HepG2 (cell line): ENCODE data around the gene HAPLN3. TPM values are rescaled to one million over a fixed set of nuclear protein-coding genes. Genes with fewer than 3 reads are reported as not detected.

Experiments
- ATAC-seq: fragments of 200-7000 bp; cut with Tn5 transposase; 3 replicates; pipeline ENCODE4 v1.9.1; 2020; ENCODE audit warnings: mild to moderate bottlenecking, moderate library complexity
- BruUV-seq: library from RNA; stranded (reverse); fragments of 400-500 nt; replicated peaks from 2 replicates; lab custom pipeline; 2021; lab: Mats Ljungman, UMichigan
- CTCF ChIA-PET: fragments of 300-600 bp; formaldehyde crosslinking; extraction: SDS; loops from one replicate; lab custom pipeline; 2021; ENCODE audit warnings: low total read pairs, inconsistent platforms, low intra/inter-chr PET ratio; lab: Yijun Ruan, JAX
- POLR2A ChIA-PET: fragments of 350-600 bp; sonication (Branson Sonifier 250); formaldehyde crosslinking; loops from one replicate; lab custom pipeline; 2020; ENCODE audit warnings: antibody characterized with exemption, inconsistent platforms; lab: Yijun Ruan, JAX
- DNase-seq: peaks from one replicate; pipeline ENCODE4 v3.0.0-alpha.2; 2015; ENCODE audit warnings: low spot score
- FAIRE-seq: peaks from 3 replicates; lab custom pipeline; 2011; peaks lifted over from hg19 to GRCh38; lab: Jason Lieb, UNC
- H2AFZ ChIP-seq: one replicate; pipeline ENCODE4 v1.6.1; 2011; ENCODE audit warnings: low read length, inconsistent platforms
- H3K27ac ChIP-seq: fragments of 300-600 bp; 3 replicates; pipeline ENCODE4 v1.8.0; 2011; ENCODE audit warnings: mixed run types, mild to moderate bottlenecking, mixed read lengths, low read length, inconsistent platforms; ENCODE audit not compliant: insufficient read depth; ENCODE audit errors: extremely low read length
- H3K27me3 ChIP-seq, 2 experiments: fragments of 200-600 bp in 1 of 2; 2 replicates in 1 of 2; 3 replicates in 1 of 2; pipeline versions ENCODE4 v1.6.0 to v1.8.0; 2011; ENCODE audit warnings: low read length in 2 of 2, mild to moderate bottlenecking in 2 of 2, moderate library complexity in 2 of 2, inconsistent platforms in 1 of 2; ENCODE audit not compliant: insufficient read depth in 2 of 2, control insufficient read depth in 1 of 2
- H3K36me3 ChIP-seq, 2 experiments: fragments of 200-600 bp in 1 of 2; replicated peaks in 1 of 2; 2 replicates in 1 of 2; 3 replicates in 1 of 2; pipeline versions ENCODE4 v1.5.1 to v1.8.0; 2011; ENCODE audit warnings: low read length in 2 of 2, inconsistent platforms in 1 of 2; ENCODE audit not compliant: insufficient read depth in 2 of 2, control insufficient read depth in 1 of 2
- H3K4me1 ChIP-seq: 2 replicates; pipeline ENCODE4 v1.5.1; 2012; ENCODE audit warnings: low read length, inconsistent platforms; ENCODE audit not compliant: insufficient read depth
- H3K4me2 ChIP-seq: 2 replicates; pipeline ENCODE4 v1.6.0; 2011; ENCODE audit warnings: low read depth, low read length, inconsistent platforms
- H3K4me3 ChIP-seq, 3 experiments: fragments of 200-600 bp in 1 of 3; sonication (generic), shearing (Covaris generic) in 1 of 3; replicated peaks in 1 of 3; 2 replicates each; pipeline ENCODE4 v1.5.1; 2011 to 2016; ENCODE audit warnings: low read length in 3 of 3, inconsistent platforms in 2 of 3, low read depth in 2 of 3, mild to moderate bottlenecking in 2 of 3, control low read depth in 1 of 3, mixed read lengths in 1 of 3; ENCODE audit not compliant: insufficient read depth in 1 of 3
- H3K79me2 ChIP-seq: one replicate; pipeline ENCODE4 v1.6.1; 2011; ENCODE audit warnings: low read length, inconsistent platforms; ENCODE audit not compliant: insufficient read depth
- H3K9ac ChIP-seq: 2 replicates; pipeline ENCODE4 v1.6.0; 2011; ENCODE audit warnings: mild to moderate bottlenecking, low read depth, low read length, inconsistent platforms; ENCODE audit not compliant: insufficient read depth
- H3K9me3 ChIP-seq: 2 replicates; pipeline ENCODE4 v1.5.1; 2012; ENCODE audit warnings: mild to moderate bottlenecking, low read length
- H4K20me1 ChIP-seq: 2 replicates; pipeline ENCODE4 v1.6.0; 2011; ENCODE audit warnings: inconsistent platforms, mild to moderate bottlenecking, low read length, moderate library complexity; ENCODE audit not compliant: insufficient read depth
- HNF4G ChIP-seq, 2 experiments: sonication (generic) in 1 of 2; formaldehyde crosslinking in 1 of 2; IDR thresholded peaks; 2 replicates each; pipeline versions ENCODE4 v1.4.0 to v1.6.1; 2011 to 2020; ENCODE audit warnings: borderline replicate concordance in 2 of 2, low read depth in 2 of 2, mild to moderate bottlenecking in 2 of 2, low read length in 1 of 2, missing genetic modification reagents in 1 of 2, moderate library complexity in 1 of 2
- HOXA7 ChIP-seq: sonication (generic); formaldehyde crosslinking; IDR thresholded peaks from 2 replicates; pipeline ENCODE4 v1.8.1; 2022; ENCODE audit warnings: mild to moderate bottlenecking, missing genetic modification reagents, moderate library complexity
- MED8 ChIP-seq: sonication (generic); formaldehyde crosslinking; IDR thresholded peaks from 2 replicates; pipeline ENCODE4 v1.8.1; 2023; ENCODE audit warnings: mild to moderate bottlenecking, missing genetic modification reagents; ENCODE audit not compliant: insufficient replicate concordance
- MTA1 ChIP-seq: sonication (generic); formaldehyde crosslinking; IDR thresholded peaks from 2 replicates; pipeline ENCODE4 v1.4.0; 2020; ENCODE audit warnings: missing genetic modification reagents, mild to moderate bottlenecking, borderline replicate concordance
- NAIF1 ChIP-seq: sonication (generic); formaldehyde crosslinking; IDR thresholded peaks from 2 replicates; pipeline ENCODE4 v1.5.0; 2020; ENCODE audit warnings: mild to moderate bottlenecking, missing genetic modification reagents, borderline replicate concordance
- NPAS2 ChIP-seq: sonication (generic); formaldehyde crosslinking; IDR thresholded peaks from 2 replicates; pipeline ENCODE4 v1.8.0; 2022; ENCODE audit warnings: mild to moderate bottlenecking, missing genetic modification reagents, borderline replicate concordance
- PLSCR1 ChIP-seq: sonication (generic); formaldehyde crosslinking; IDR thresholded peaks from 2 replicates; pipeline ENCODE4 v1.5.0; 2020; ENCODE audit warnings: missing genetic modification reagents, mild to moderate bottlenecking, borderline replicate concordance
- REXO4 ChIP-seq: sonication (generic); formaldehyde crosslinking; IDR thresholded peaks from 2 replicates; pipeline ENCODE4 v1.8.0; 2022; ENCODE audit warnings: missing genetic modification reagents, mild to moderate bottlenecking, borderline replicate concordance
- SMARCE1 ChIP-seq: fragments of 450-650 bp; IDR thresholded peaks from 2 replicates; pipeline ENCODE4 v1.6.1; 2017; ENCODE audit warnings: borderline replicate concordance
- TBL1XR1 ChIP-seq: fragments of 150-350 bp; IDR thresholded peaks from 2 replicates; pipeline ENCODE4 v1.6.1; 2014; ENCODE audit warnings: borderline replicate concordance, low read length; ENCODE audit not compliant: partially characterized antibody
- ZNF33A ChIP-seq: sonication (generic); formaldehyde crosslinking; IDR thresholded peaks from 2 replicates; pipeline ENCODE4 v1.5.1; 2020; ENCODE audit warnings: missing genetic modification reagents, mild to moderate bottlenecking, moderate library complexity, borderline replicate concordance
- ZNF629 ChIP-seq: sonication (generic); formaldehyde crosslinking; conservative IDR thresholded peaks from 2 replicates; pipeline ENCODE4 v1.5.0; 2020; ENCODE audit warnings: missing genetic modification reagents
- ZNF7 ChIP-seq: IDR thresholded peaks from 2 replicates; pipeline ENCODE4 v1.6.1; 2016; ENCODE audit warnings: missing biosample characterization, missing genetic modification reagents
- ZNF768 ChIP-seq: sonication (generic); formaldehyde crosslinking; IDR thresholded peaks from 2 replicates; pipeline ENCODE4 v1.4.0; 2020; ENCODE audit warnings: missing genetic modification reagents
- ZNF781 ChIP-seq: sonication (generic); formaldehyde crosslinking; IDR thresholded peaks from 2 replicates; pipeline ENCODE4 v1.5.1; 2020; ENCODE audit warnings: borderline replicate concordance, mild to moderate bottlenecking, missing genetic modification reagents; ENCODE audit errors: not compliant biosample characterization
- ZSCAN20 ChIP-seq: sonication (generic); formaldehyde crosslinking; IDR thresholded peaks from 2 replicates; pipeline ENCODE4 v1.4.0; 2020; ENCODE audit warnings: missing genetic modification reagents, mild to moderate bottlenecking, borderline replicate concordance
- WGBS: methylation state at CpG from one replicate; pipeline ENCODE4 v1.1.6; 2017; ENCODE audit warnings: low lambda C conversion rate; 5-methylcytosine and 5-hydroxymethylcytosine counted together
- in situ Hi-C: cut with HindIII; loops from 2 replicates; pipeline ENCODE4 v1.10.0; 2017; ENCODE audit warnings: low pct_unique_long_range_greater_than_20kb; ENCODE audit not compliant: extremely low pct_ligation_motif_present
- intact Hi-C: fragments of 100-400 bp; cut with micrococcal nuclease; formaldehyde crosslinking; loops from one replicate; pipeline ENCODE4 v1.10.0; 2022; ENCODE audit not compliant: unreplicated experiment
- polyA plus RNA-seq, 8 experiments: library from polyadenylated mRNA; depleted of rRNA in 3 of 8; stranded (reverse) in 7 of 8; unstranded in 1 of 8; fragments of >200 nt; fragmentation: Illumina TruSeq in 4 of 8; extraction: Trizol in 4 of 8; gene quantifications; 2 replicates each; pipeline versions ENCODE4 v1.2.1 to v1.2.3, GENCODE V29; 2011 to 2016; ENCODE audit warnings: low read depth in 4 of 8, missing spikeins in 1 of 8, mixed read lengths in 1 of 8; ENCODE audit not compliant: insufficient read depth in 1 of 8
- total RNA-seq, 5 experiments: library from RNA; depleted of rRNA; stranded (reverse); fragments of >200 nt; fragmentation: Illumina TruSeq; extraction: Trizol; gene quantifications; 2 replicates each; pipeline ENCODE4 v1.2.3, GENCODE V29; 2016; ENCODE audit warnings: low read depth in 1 of 5
- TF ChIP-seq, protein P1 (sequence below): sonication (generic); IDR thresholded peaks from 2 replicates; pipeline ENCODE4 v1.6.1; 2016; ENCODE audit warnings: low read depth, borderline replicate concordance
- TF ChIP-seq, protein P2 (sequence below): sonication (generic); formaldehyde crosslinking; IDR thresholded peaks from 2 replicates; pipeline ENCODE4 v1.4.0; 2020; ENCODE audit warnings: mild to moderate bottlenecking, missing genetic modification reagents
- TF ChIP-seq, protein P3 (sequence below): sonication (generic); formaldehyde crosslinking; IDR thresholded peaks from 2 replicates; pipeline ENCODE4 v1.5.1; 2020; ENCODE audit warnings: mild to moderate bottlenecking, missing genetic modification reagents, moderate library complexity

Gene HAPLN3
- total and polyA plus RNA-seq, 2 of the 13 experiments (the other 11 are each of a cell fraction or from before 2014, with no cell fraction given), result 0.09 TPM; not detected in 1

DNA sequence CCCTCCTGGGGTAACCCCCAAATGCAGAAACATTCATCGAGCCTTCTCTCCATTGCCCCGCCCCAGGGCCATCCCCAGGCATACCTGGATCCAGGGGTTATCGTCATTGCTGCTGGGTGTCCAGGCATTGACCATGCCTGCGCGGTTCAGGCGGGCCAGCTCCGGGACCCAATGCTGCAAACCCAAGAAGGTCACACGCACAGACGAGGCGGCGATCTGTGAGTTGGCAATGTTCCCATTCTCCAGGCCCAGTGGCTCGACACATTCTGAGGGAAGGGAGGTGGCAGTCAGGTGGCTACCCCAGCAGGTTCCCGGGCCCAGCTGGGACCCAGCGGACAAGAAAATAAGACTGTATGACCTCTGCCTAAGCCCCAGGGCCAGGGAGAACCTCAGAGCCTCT is 11.8 kb upstream of the HAPLN3 start:
- Histone ChIP-seq H3K9ac (no peak overlapping the region), H2AFZ (no peak overlapping the region), H3K79me2 (no peaks in the 10 kb centered on the region), H3K27ac (no peak overlapping the region), H3K4me3 (no peak overlapping the region), H3K4me1 (peaks cover 17% of the 10 kb centered on the region), H3K4me2 (no peak overlapping the region), H3K36me3 (no peaks in the 10 kb centered on the region), H4K20me1 (0 out of 2 replicates have a peak, but pooled peaks cover 3% of the 10 kb centered on the region), H3K9me3 (no peaks in the 10 kb centered on the region), H3K27me3 (no peaks in the 10 kb centered on the region)
- DNase-seq (no peak), ATAC-seq (no peak), FAIRE-seq (no peak)
- TF ChIP-seq, protein P1, sequence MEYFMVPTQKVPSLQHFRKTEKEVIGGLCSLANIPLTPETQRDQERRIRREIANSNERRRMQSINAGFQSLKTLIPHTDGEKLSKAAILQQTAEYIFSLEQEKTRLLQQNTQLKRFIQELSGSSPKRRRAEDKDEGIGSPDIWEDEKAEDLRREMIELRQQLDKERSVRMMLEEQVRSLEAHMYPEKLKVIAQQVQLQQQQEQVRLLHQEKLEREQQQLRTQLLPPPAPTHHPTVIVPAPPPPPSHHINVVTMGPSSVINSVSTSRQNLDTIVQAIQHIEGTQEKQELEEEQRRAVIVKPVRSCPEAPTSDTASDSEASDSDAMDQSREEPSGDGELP, result no peak
- TF ChIP-seq MTA1 (no peak), ZNF781 (CRISPR knock-in tag) (no peak), ZNF629 (CRISPR knock-in tag) (no peak), NPAS2 (CRISPR knock-in tag) (no peak), TBL1XR1 (no peak), ZSCAN20 (CRISPR knock-in tag) (no peak), NAIF1 (CRISPR knock-in tag) (no peak), REXO4 (CRISPR knock-in tag) (no peak), MED8 (CRISPR knock-in tag) (no peak), PLSCR1 (CRISPR knock-in tag) (no peak), HNF4G (IDR thresholded peaks at IDR 0.05; ENCODE audit: borderline replicate concordance, low read depth, low read length) (no peak), HNF4G (CRISPR knock-in tag; IDR thresholded peaks at IDR 0.05; ENCODE audit: borderline replicate concordance, low read depth) (no peak), ZNF33A (CRISPR knock-in tag) (no peak), HOXA7 (no peak), SMARCE1 (no peak), ZNF768 (no peak), ZNF7 (CRISPR knock-in tag) (no peak)
- TF ChIP-seq, protein P2, sequence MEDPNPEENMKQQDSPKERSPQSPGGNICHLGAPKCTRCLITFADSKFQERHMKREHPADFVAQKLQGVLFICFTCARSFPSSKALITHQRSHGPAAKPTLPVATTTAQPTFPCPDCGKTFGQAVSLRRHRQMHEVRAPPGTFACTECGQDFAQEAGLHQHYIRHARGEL, result no peak
- TF ChIP-seq, protein P3, sequence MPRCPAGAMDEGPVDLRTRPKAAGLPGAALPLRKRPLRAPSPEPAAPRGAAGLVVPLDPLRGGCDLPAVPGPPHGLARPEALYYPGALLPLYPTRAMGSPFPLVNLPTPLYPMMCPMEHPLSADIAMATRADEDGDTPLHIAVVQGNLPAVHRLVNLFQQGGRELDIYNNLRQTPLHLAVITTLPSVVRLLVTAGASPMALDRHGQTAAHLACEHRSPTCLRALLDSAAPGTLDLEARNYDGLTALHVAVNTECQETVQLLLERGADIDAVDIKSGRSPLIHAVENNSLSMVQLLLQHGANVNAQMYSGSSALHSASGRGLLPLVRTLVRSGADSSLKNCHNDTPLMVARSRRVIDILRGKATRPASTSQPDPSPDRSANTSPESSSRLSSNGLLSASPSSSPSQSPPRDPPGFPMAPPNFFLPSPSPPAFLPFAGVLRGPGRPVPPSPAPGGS (CRISPR knock-in tag), result no peak
- WGBS, result 77% methylated on average over 14 of the region's 14 CpGs
- ChIA-PET CTCF (no interaction called here), POLR2A (no interaction called here)
- in situ Hi-C loops, result loop anchor here (10.0 kb wide), 1 partner anchor 268 kb away; no protein-coding TSS in a partner anchor
- no TSS peak for BruUV-seq
- intact Hi-C loops, result no loop called here
